GM10248 (cell line): ENCODE results near the gene GET4.

ENCODE experiments used
- CTCF ChIA-PET: fragments of 300-600 bp; sonication (Branson Sonifier 250); formaldehyde crosslinking; extraction: SDS; loops from one replicate; lab custom pipeline; 2021; ENCODE audit warnings: antibody characterized with exemption; lab: Yijun Ruan, JAX
- POLR2A ChIA-PET: fragments of 350-650 bp; sonication (Branson Sonifier 250); formaldehyde crosslinking; extraction: SDS; loops from one replicate; lab custom pipeline; 2020; ENCODE audit warnings: antibody characterized with exemption; lab: Yijun Ruan, JAX
- DNase-seq: peaks from one replicate; pipeline ENCODE4 v3.0.0; 2012; ENCODE audit errors: extremely low spot score
- CTCF ChIP-seq: IDR thresholded peaks from 2 replicates; pipeline ENCODE4 v1.5.1; 2012; ENCODE audit warnings: mild to moderate bottlenecking, low read depth; ENCODE audit errors: extremely low read depth, missing control alignments, control extremely low read depth

GET4 gene

GRCh38 chr7:897086-897485 lies 20.7 kb downstream of the GET4 start:
- no peak for DNase-seq
- ChIA-PET POLR2A (no interaction called here), CTCF (interaction anchor here (1.0 kb wide), 1 partner anchor 169 kb away, joined by 3 read pairs; no protein-coding TSS in a partner anchor)
- no peak for TF ChIP-seq CTCF

- TF ChIP-seq CTCF = no peak
- ChIA-PET POLR2A (no interaction called here), CTCF (interaction anchor here (1.0 kb wide), 1 partner anchor 168 kb away, joined by 3 read pairs; no protein-coding TSS in a partner anchor)
- no peak for DNase-seq
These were observed 21.5 kb downstream of the GET4 start for GRCh38 chr7:897771-898376.

- no peak for TF ChIP-seq CTCF
- POLR2A ChIA-PET = no interaction called here
- CTCF ChIA-PET = no interaction called here
- DNase-seq = no peak
These were observed 22.1 kb downstream of the GET4 start for GRCh38 chr7:898460-898854.

- no peak for TF ChIP-seq CTCF
- ChIA-PET CTCF (no interaction called here), POLR2A (no interaction called here)
- no peak for DNase-seq
These were observed 22.7 kb downstream of the GET4 start for GRCh38 chr7:898855-899681.

- POLR2A ChIA-PET = no interaction called here
- TF ChIP-seq CTCF = no peak
- CTCF ChIA-PET = interaction anchor here (1.2 kb wide), 1 partner anchor 52 kb away, joined by 3 read pairs; no protein-coding TSS in a partner anchor
- no peak for DNase-seq
These were observed 23.5 kb downstream of the GET4 start for GRCh38 chr7:899806-900205.

GRCh38 chr7:900331-901040 lies 24.1 kb downstream of the GET4 start:
- ChIA-PET POLR2A (interaction anchor here (0.5 kb wide), 1 partner anchor 74 kb away, joined by 3 read pairs; no protein-coding TSS in a partner anchor), CTCF (interaction anchor here (1.2 kb wide), 2 partner anchors 52 to 165 kb away, joined by 3 read pairs; no protein-coding TSS in a partner anchor)
- no peak for DNase-seq
- no peak for TF ChIP-seq CTCF
